Neural progenitor cell (in vitro differentiated cells): Measurements from ENCODE around the gene GAB2. TPM values are rescaled to one million over a fixed set of nuclear protein-coding genes. Genes with fewer than 3 reads are reported as not detected.

Experiments used
- DNase-seq: peaks from one replicate; pipeline ENCODE4 v3.0.0-alpha.2; 2016; ENCODE audit warnings: low spot score
- H2AFZ ChIP-seq: fragments of 200-600 bp; sonication (generic); replicated peaks from 2 replicates; pipeline ENCODE4 v1.6.1; 2016; ENCODE audit warnings: antibody characterized with exemption
- H3F3A ChIP-seq: fragments of 200-600 bp; sonication (generic); 2 replicates; pipeline ENCODE4 v1.6.1; 2016; ENCODE audit warnings: antibody characterized with exemption, low read depth
- H3K27ac ChIP-seq: fragments of 200-600 bp; sonication (generic); 2 replicates; pipeline ENCODE4 v1.5.1; 2016; ENCODE audit warnings: mild to moderate bottlenecking
- H3K27me3 ChIP-seq: fragments of 200-600 bp; sonication (generic); 2 replicates; pipeline ENCODE4 v1.6.1; 2016; ENCODE audit warnings: mild to moderate bottlenecking, moderate library complexity
- H3K36me3 ChIP-seq: fragments of 200-600 bp; sonication (generic); 2 replicates; pipeline ENCODE4 v1.5.1; 2016
- H3K4me1 ChIP-seq: fragments of 200-600 bp; sonication (generic); 2 replicates; pipeline ENCODE4 v1.6.1; 2016; ENCODE audit warnings: mixed run types
- H3K4me2 ChIP-seq: fragments of 200-600 bp; sonication (generic); 2 replicates; pipeline ENCODE4 v1.6.1; 2016
- H3K4me3 ChIP-seq: fragments of 200-600 bp; sonication (generic); 2 replicates; pipeline ENCODE4 v1.5.1; 2016
- H3K79me2 ChIP-seq: fragments of 200-600 bp; sonication (generic); 2 replicates; pipeline ENCODE4 v1.6.1; 2016; ENCODE audit warnings: low read depth
- H3K9ac ChIP-seq: fragments of 200-600 bp; sonication (generic); 2 replicates; pipeline ENCODE4 v1.6.1; 2016
- H3K9me3 ChIP-seq: fragments of 200-600 bp; sonication (generic); 2 replicates; pipeline ENCODE4 v1.5.1; 2016; ENCODE audit warnings: low read depth
- H4K20me1 ChIP-seq: fragments of 200-600 bp; sonication (generic); 2 replicates; pipeline ENCODE4 v1.6.1; 2016; ENCODE audit warnings: low read depth
- H3K27ac Mint-ChIP-seq: 3 replicates; pipeline ENCODE4 v1.8.0; 2021; ENCODE audit warnings: mixed read lengths
- H3K27me3 Mint-ChIP-seq: 2 replicates; pipeline ENCODE4 v1.8.0; 2022; ENCODE audit warnings: low read depth, mild to moderate bottlenecking, inconsistent platforms, moderate library complexity, mixed read lengths; ENCODE audit not compliant: insufficient read depth
- H3K36me3 Mint-ChIP-seq: 3 replicates; pipeline ENCODE4 v1.8.0; 2021; ENCODE audit warnings: mixed read lengths
- H3K4me1 Mint-ChIP-seq: 3 replicates; pipeline ENCODE4 v1.8.0; 2021; ENCODE audit warnings: mixed read lengths
- H3K4me3 Mint-ChIP-seq: 3 replicates; pipeline ENCODE4 v1.8.0; 2021; ENCODE audit warnings: mild to moderate bottlenecking, moderate library complexity, mixed read lengths
- H3K9me3 Mint-ChIP-seq: 3 replicates; pipeline ENCODE4 v1.8.0; 2020; ENCODE audit warnings: mixed read lengths
- CTCF ChIP-seq: fragments of 200-600 bp; sonication (generic); IDR thresholded peaks from 2 replicates; pipeline ENCODE4 v1.5.1; 2017; ENCODE audit warnings: antibody characterized with exemption, mild to moderate bottlenecking
- EZH2 ChIP-seq: fragments of 200-600 bp; sonication (generic); IDR thresholded peaks from 2 replicates; pipeline ENCODE4 v1.6.1; 2017; ENCODE audit warnings: antibody characterized with exemption, mild to moderate bottlenecking, moderate library complexity
- EZH2phosphoT487 ChIP-seq: fragments of 200-600 bp; sonication (generic); IDR thresholded peaks from 2 replicates; pipeline ENCODE4 v1.6.1; 2017; ENCODE audit warnings: antibody characterized with exemption
- total RNA-seq: library from RNA; depleted of rRNA; stranded (reverse); fragments of >200 nt; gene quantifications from 2 replicates; pipeline ENCODE4 v1.2.3, GENCODE V29; 2015; ENCODE audit warnings: low replicate concordance

GAB2 gene
- total RNA-seq, 1 donor from 2014 or later = 11.1 TPM

GRCh38 chr11:78254268-78254667, 163.4 kb downstream of the GAB2 start:
- no peaks in the 10 kb centered on the region for H3F3A ChIP-seq
- no peak overlapping the region for H3K9ac ChIP-seq
- no peaks in the 10 kb centered on the region for H3K36me3 ChIP-seq
- H3K27ac ChIP-seq = no peak overlapping the region
- no peaks in the 10 kb centered on the region for H3K27me3 ChIP-seq
- H3K4me3 ChIP-seq = no peak overlapping the region
- no peaks in the 10 kb centered on the region for H3K9me3 ChIP-seq
- Mint-ChIP-seq H3K4me3 (no peak overlapping the region), H3K9me3 (no peaks in the 10 kb centered on the region), H3K27me3 (no peaks in the 10 kb centered on the region), H3K27ac (no peak overlapping the region), H3K4me1 (peaks cover 4% of the 10 kb centered on the region), H3K36me3 (no peaks in the 10 kb centered on the region)
- no peak overlapping the region for H3K4me2 ChIP-seq
- no peak for DNase-seq
- peaks cover 4% of the 10 kb centered on the region for H4K20me1 ChIP-seq
- no peak overlapping the region for H2AFZ ChIP-seq
- H3K79me2 ChIP-seq = no peaks in the 10 kb centered on the region
- TF ChIP-seq CTCF = no peak
- no peak for TF ChIP-seq EZH2
- TF ChIP-seq EZH2phosphoT487 = no peak
- no peaks in the 10 kb centered on the region for H3K4me1 ChIP-seq

GRCh38 chr11:78253797-78254196, 163.8 kb downstream of the GAB2 start:
- Mint-ChIP-seq H3K4me3 (no peak overlapping the region), H3K4me1 (peaks cover 4% of the 10 kb centered on the region), H3K27me3 (no peaks in the 10 kb centered on the region), H3K9me3 (no peaks in the 10 kb centered on the region), H3K27ac (no peak overlapping the region), H3K36me3 (peaks cover 1% of the 10 kb centered on the region)
- no peak overlapping the region for H3K9ac ChIP-seq
- no peaks in the 10 kb centered on the region for H3K36me3 ChIP-seq
- H4K20me1 ChIP-seq = peaks cover 4% of the 10 kb centered on the region
- no peaks in the 10 kb centered on the region for H3K4me1 ChIP-seq
- H3K79me2 ChIP-seq = no peaks in the 10 kb centered on the region
- no peak overlapping the region for H2AFZ ChIP-seq
- H3K9me3 ChIP-seq = no peaks in the 10 kb centered on the region
- H3K27me3 ChIP-seq = no peaks in the 10 kb centered on the region
- no peak overlapping the region for H3K4me3 ChIP-seq
- H3K27ac ChIP-seq = no peak overlapping the region
- no peak overlapping the region for H3K4me2 ChIP-seq
- H3F3A ChIP-seq = no peaks in the 10 kb centered on the region
- DNase-seq = no peak
- TF ChIP-seq CTCF (no peak), EZH2phosphoT487 (no peak), EZH2 (no peak)

GRCh38 chr11:78251083-78251775, 166.4 kb downstream of the GAB2 start:
- H3F3A ChIP-seq = no peaks in the 10 kb centered on the region
- no peak for DNase-seq
- Mint-ChIP-seq H3K4me1 (peaks cover under 1% of the 10 kb centered on the region), H3K9me3 (peaks cover under 1% of the 10 kb centered on the region), H3K36me3 (peaks cover 9% of the 10 kb centered on the region), H3K27ac (no peak overlapping the region), H3K27me3 (no peaks in the 10 kb centered on the region), H3K4me3 (no peak overlapping the region)
- TF ChIP-seq EZH2 (no peak), CTCF (no peak), EZH2phosphoT487 (no peak)
- no peaks in the 10 kb centered on the region for H3K36me3 ChIP-seq
- no peaks in the 10 kb centered on the region for H3K27me3 ChIP-seq
- H2AFZ ChIP-seq = no peak overlapping the region
- no peak overlapping the region for H3K4me2 ChIP-seq
- H3K4me1 ChIP-seq = no peaks in the 10 kb centered on the region
- no peak overlapping the region for H3K4me3 ChIP-seq
- no peaks in the 10 kb centered on the region for H4K20me1 ChIP-seq
- no peak overlapping the region for H3K9ac ChIP-seq
- H3K9me3 ChIP-seq = no peaks in the 10 kb centered on the region
- H3K27ac ChIP-seq = no peak overlapping the region
- no peaks in the 10 kb centered on the region for H3K79me2 ChIP-seq
